BE2C (cell line): ENCODE data around the gene LSAMP.

Source experiments
- DNase-seq: peaks from one replicate; pipeline ENCODE4 v3.0.0-alpha.2; 2020
- H3K27me3 ChIP-seq: fragments of 250-450 bp; sonication (Bioruptor Pico); 2 replicates; pipeline ENCODE4 v1.5.1; 2020; ENCODE audit warnings: mild to moderate bottlenecking
- H3K36me3 ChIP-seq: fragments of 250-450 bp; sonication (Bioruptor Pico); 2 replicates; pipeline ENCODE4 v1.5.1; 2020; ENCODE audit warnings: mild to moderate bottlenecking
- H3K4me1 ChIP-seq: fragments of 250-450 bp; sonication (Bioruptor Pico); 2 replicates; pipeline ENCODE4 v1.5.1; 2020
- H3K4me3 ChIP-seq: 2 replicates; pipeline ENCODE4 v1.5.1; 2011; ENCODE audit warnings: low read depth, low read length
- H3K9me3 ChIP-seq: fragments of 250-450 bp; sonication (Bioruptor Pico); 2 replicates; pipeline ENCODE4 v1.5.1; 2020
- CTCF ChIP-seq: IDR thresholded peaks from 2 replicates; pipeline ENCODE4 v1.5.1; 2012; ENCODE audit warnings: mild to moderate bottlenecking, low read depth, low read length

The LSAMP gene

GRCh38 chr3:116408473-116408872, 36.8 kb downstream of the LSAMP start:
- H3K27me3 ChIP-seq = no peaks in the 10 kb centered on the region
- H3K9me3 ChIP-seq = no peaks in the 10 kb centered on the region
- no peak for DNase-seq
- TF ChIP-seq CTCF = no peak
- H3K4me1 ChIP-seq = no peaks in the 10 kb centered on the region
- H3K4me3 ChIP-seq = no peak overlapping the region
- no peaks in the 10 kb centered on the region for H3K36me3 ChIP-seq

- no peak for TF ChIP-seq CTCF
- Histone ChIP-seq H3K9me3 (no peaks in the 10 kb centered on the region), H3K4me1 (no peaks in the 10 kb centered on the region), H3K27me3 (no peaks in the 10 kb centered on the region), H3K36me3 (no peaks in the 10 kb centered on the region), H3K4me3 (no peak overlapping the region)
- DNase-seq = no peak
Measured at GRCh38 chr3:116405231-116405630, 40.1 kb downstream of the LSAMP start.

GRCh38 chr3:116399701-116400226, 45.5 kb downstream of the LSAMP start:
- DNase-seq = no peak
- Histone ChIP-seq H3K27me3 (no peaks in the 10 kb centered on the region), H3K9me3 (no peaks in the 10 kb centered on the region), H3K4me1 (no peaks in the 10 kb centered on the region), H3K36me3 (no peaks in the 10 kb centered on the region), H3K4me3 (no peak overlapping the region)
- TF ChIP-seq CTCF = no peak

- no peak for TF ChIP-seq CTCF
- no peaks in the 10 kb centered on the region for H3K36me3 ChIP-seq
- no peaks in the 10 kb centered on the region for H3K4me1 ChIP-seq
- no peak overlapping the region for H3K4me3 ChIP-seq
- no peaks in the 10 kb centered on the region for H3K9me3 ChIP-seq
- no peak for DNase-seq
- H3K27me3 ChIP-seq = no peaks in the 10 kb centered on the region
Measured at GRCh38 chr3:116394365-116394764, 50.9 kb downstream of the LSAMP start.

- Histone ChIP-seq H3K4me3 (no peak overlapping the region), H3K27me3 (no peaks in the 10 kb centered on the region), H3K4me1 (no peaks in the 10 kb centered on the region), H3K9me3 (no peaks in the 10 kb centered on the region), H3K36me3 (no peaks in the 10 kb centered on the region)
- no peak for TF ChIP-seq CTCF
- DNase-seq = no peak
Measured at GRCh38 chr3:116393199-116393598, 52.1 kb downstream of the LSAMP start.

- no peak for DNase-seq
- no peaks in the 10 kb centered on the region for H3K9me3 ChIP-seq
- no peaks in the 10 kb centered on the region for H3K27me3 ChIP-seq
- no peak for TF ChIP-seq CTCF
- no peaks in the 10 kb centered on the region for H3K4me1 ChIP-seq
- H3K4me3 ChIP-seq = no peak overlapping the region
- no peaks in the 10 kb centered on the region for H3K36me3 ChIP-seq
Measured at GRCh38 chr3:116392291-116392690, 53.0 kb downstream of the LSAMP start.
